ENCODE results near the gene TTC33.

DNA sequence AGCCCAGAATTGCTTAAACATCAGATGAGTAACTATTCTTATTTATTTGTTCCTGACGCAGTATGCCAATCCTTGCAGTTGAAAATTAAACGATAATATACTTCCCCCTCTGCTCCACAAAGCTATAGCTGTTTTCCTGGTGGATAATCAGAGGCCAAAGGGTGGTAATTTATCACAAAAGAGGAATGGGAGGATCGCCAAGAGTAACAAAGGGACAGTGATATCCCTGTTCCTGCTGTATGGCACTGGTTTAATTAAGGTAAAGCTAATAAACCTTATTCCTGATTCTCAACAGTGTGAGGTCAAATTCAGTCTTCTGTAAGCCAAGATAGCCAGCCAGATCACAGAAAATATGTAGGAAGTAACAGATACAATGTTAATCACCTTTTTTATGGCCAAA, 109.5 kb downstream of the TTC33 start:
- no peak for TF ChIP-seq ZBTB7A (IDR thresholded peaks at IDR 0.05; ENCODE audit: low read depth)
- no peak for TF ChIP-seq CEBPB (IDR thresholded peaks at IDR 0.05)
- no peak for TF ChIP-seq YY1 (IDR thresholded peaks at IDR 0.05; ENCODE audit: low read depth)
- no peak for TF ChIP-seq FOXM1 (IDR thresholded peaks at IDR 0.05; ENCODE audit: borderline replicate concordance, low read depth)
- TF ChIP-seq EP300 (IDR thresholded peaks at IDR 0.05; ENCODE audit: borderline replicate concordance): no peak
- TF ChIP-seq RAD21 (IDR thresholded peaks at IDR 0.05; ENCODE audit: low read depth): no peak
- no peak for TF ChIP-seq TAF1 (IDR thresholded peaks at IDR 0.05; ENCODE audit: low read depth)
- TF ChIP-seq NFIC (IDR thresholded peaks at IDR 0.05): no peak
- TF ChIP-seq, protein P1, sequence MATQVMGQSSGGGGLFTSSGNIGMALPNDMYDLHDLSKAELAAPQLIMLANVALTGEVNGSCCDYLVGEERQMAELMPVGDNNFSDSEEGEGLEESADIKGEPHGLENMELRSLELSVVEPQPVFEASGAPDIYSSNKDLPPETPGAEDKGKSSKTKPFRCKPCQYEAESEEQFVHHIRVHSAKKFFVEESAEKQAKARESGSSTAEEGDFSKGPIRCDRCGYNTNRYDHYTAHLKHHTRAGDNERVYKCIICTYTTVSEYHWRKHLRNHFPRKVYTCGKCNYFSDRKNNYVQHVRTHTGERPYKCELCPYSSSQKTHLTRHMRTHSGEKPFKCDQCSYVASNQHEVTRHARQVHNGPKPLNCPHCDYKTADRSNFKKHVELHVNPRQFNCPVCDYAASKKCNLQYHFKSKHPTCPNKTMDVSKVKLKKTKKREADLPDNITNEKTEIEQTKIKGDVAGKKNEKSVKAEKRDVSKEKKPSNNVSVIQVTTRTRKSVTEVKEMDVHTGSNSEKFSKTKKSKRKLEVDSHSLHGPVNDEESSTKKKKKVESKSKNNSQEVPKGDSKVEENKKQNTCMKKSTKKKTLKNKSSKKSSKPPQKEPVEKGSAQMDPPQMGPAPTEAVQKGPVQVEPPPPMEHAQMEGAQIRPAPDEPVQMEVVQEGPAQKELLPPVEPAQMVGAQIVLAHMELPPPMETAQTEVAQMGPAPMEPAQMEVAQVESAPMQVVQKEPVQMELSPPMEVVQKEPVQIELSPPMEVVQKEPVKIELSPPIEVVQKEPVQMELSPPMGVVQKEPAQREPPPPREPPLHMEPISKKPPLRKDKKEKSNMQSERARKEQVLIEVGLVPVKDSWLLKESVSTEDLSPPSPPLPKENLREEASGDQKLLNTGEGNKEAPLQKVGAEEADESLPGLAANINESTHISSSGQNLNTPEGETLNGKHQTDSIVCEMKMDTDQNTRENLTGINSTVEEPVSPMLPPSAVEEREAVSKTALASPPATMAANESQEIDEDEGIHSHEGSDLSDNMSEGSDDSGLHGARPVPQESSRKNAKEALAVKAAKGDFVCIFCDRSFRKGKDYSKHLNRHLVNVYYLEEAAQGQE (IDR thresholded peaks at IDR 0.05; ENCODE audit: low read depth): no peak
- TF ChIP-seq TEAD4 (IDR thresholded peaks at IDR 0.05): no peak
- TF ChIP-seq, protein P2, sequence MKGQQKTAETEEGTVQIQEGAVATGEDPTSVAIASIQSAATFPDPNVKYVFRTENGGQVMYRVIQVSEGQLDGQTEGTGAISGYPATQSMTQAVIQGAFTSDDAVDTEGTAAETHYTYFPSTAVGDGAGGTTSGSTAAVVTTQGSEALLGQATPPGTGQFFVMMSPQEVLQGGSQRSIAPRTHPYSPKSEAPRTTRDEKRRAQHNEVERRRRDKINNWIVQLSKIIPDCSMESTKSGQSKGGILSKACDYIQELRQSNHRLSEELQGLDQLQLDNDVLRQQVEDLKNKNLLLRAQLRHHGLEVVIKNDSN (IDR thresholded peaks at IDR 0.05): no peak
